ENCODE data around the gene ITPA. TPM values are rescaled to one million over a fixed set of nuclear protein-coding genes. Genes with fewer than 3 reads are reported as not detected.

ITPA gene
- total RNA-seq, 2 donors from 2014 or later: 43.9 to 48.0 TPM

- Histone ChIP-seq H3K27me3 (replicated peaks; ENCODE audit: insufficient read depth) (no peaks in the 10 kb centered on the region), H3K4me1 (replicated peaks) (no peaks in the 10 kb centered on the region), H3K27ac (no peak overlapping the region), H3K36me3 (peaks cover 23 to 28% of the 10 kb centered on the region in 2 donors), H3K4me3 (no peak overlapping the region), H3K9me3 (no peaks in the 10 kb centered on the region)
- TF ChIP-seq POLR2A (IDR thresholded peaks at IDR 0.05) (no peak), POLR2AphosphoS5 (IDR thresholded peaks at IDR 0.05) (no peak)
- TF ChIP-seq, protein P1, sequence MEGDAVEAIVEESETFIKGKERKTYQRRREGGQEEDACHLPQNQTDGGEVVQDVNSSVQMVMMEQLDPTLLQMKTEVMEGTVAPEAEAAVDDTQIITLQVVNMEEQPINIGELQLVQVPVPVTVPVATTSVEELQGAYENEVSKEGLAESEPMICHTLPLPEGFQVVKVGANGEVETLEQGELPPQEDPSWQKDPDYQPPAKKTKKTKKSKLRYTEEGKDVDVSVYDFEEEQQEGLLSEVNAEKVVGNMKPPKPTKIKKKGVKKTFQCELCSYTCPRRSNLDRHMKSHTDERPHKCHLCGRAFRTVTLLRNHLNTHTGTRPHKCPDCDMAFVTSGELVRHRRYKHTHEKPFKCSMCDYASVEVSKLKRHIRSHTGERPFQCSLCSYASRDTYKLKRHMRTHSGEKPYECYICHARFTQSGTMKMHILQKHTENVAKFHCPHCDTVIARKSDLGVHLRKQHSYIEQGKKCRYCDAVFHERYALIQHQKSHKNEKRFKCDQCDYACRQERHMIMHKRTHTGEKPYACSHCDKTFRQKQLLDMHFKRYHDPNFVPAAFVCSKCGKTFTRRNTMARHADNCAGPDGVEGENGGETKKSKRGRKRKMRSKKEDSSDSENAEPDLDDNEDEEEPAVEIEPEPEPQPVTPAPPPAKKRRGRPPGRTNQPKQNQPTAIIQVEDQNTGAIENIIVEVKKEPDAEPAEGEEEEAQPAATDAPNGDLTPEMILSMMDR (IDR thresholded peaks at IDR 0.05): no peak
- intact Hi-C loops (cut with DNase I): no loop called here
- 84% methylated on average over 4 of the region's 4 CpGs for WGBS
- DNase-seq (ENCODE audit: low spot score): no peak
Observed at GRCh38 chr20:3189561-3190131, 19.7 kb upstream of the ITPA start.

DNA sequence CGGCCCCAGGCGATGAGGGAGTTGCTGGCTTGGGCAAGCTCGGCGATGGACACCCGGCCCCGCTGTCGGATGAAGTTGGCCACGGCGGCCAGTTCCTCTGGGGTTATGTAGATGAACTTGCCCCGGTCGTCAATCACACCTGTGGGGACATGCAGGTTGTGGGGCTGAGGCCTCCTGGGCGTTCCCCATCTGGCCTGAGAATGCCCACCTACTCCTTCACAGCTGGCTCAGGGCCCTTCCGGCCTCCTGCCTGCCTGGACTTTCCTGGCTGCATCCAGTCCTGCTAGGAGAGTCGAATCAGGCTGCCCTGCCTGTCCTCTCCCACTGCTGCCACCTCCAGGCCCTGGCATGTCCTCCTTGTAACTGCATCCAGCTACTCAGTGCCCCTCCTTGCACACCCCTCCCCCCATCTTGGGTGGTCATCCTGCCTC lies 18.6 kb upstream of the ITPA start:
- peaks cover 26 to 33% of the 10 kb centered on the region in 2 donors for H3K36me3 ChIP-seq
- no peak for DNase-seq (ENCODE audit: low spot score)
- TF ChIP-seq, protein P1 (IDR thresholded peaks at IDR 0.05): no peak
- TF ChIP-seq POLR2AphosphoS5 (IDR thresholded peaks at IDR 0.05) (no peak), POLR2A (IDR thresholded peaks at IDR 0.05) (no peak)
- no peak overlapping the region for H3K27ac ChIP-seq
- no peak overlapping the region for H3K4me3 ChIP-seq
- no peaks in the 10 kb centered on the region for H3K4me1 ChIP-seq (replicated peaks)
- no peaks in the 10 kb centered on the region for H3K27me3 ChIP-seq (replicated peaks; ENCODE audit: insufficient read depth)
- intact Hi-C loops (cut with DNase I): no loop called here
- 83% methylated on average over 13 of the region's 14 CpGs for WGBS
- no peaks in the 10 kb centered on the region for H3K9me3 ChIP-seq

DNA sequence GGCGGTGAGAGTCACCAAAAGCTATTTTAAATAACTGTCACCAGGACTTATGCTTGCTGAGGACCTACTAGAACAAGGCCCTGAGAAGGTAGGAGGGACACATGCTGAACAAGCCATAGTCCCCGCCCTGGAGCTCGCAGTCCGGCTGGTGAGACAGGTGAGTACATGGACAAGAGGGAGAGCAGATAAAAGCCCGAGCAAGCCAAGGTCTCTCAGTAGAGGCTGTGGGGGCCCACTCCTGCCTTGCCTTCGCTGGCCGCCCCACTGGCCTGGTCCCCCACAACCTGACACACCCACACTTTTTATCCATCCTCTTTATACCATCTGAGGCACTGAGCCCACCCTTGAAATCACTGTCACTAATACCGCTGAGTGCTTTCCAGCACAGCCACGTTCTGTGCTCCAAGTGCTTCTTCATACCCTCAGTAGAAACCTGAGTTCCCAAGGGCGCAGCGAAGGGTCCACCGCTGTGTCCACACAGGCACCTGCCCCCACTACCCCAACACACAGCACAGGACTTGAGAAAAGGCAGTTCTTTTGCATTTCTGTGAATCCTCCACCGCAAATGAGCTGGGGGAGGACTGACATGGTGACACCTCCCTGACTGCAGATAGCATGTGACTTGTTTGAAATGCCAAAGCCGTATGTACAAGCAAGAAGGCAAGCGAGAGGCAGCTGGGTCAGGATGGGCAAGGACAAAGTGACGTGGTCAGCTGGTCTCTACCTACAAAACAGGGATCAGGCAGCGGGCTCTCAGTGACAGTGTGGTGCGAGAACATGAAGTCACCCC lies 16.9 kb upstream of the ITPA start:
- no peak overlapping the region for H3K4me3 ChIP-seq
- no peak overlapping the region for H3K27ac ChIP-seq
- DNase-seq (ENCODE audit: low spot score): no peak
- H3K27me3 ChIP-seq (replicated peaks; ENCODE audit: insufficient read depth): no peaks in the 10 kb centered on the region
- H3K36me3 ChIP-seq: peaks cover 26 to 33% of the 10 kb centered on the region in 2 donors
- no peak for TF ChIP-seq POLR2A (IDR thresholded peaks at IDR 0.05)
- H3K9me3 ChIP-seq: no peaks in the 10 kb centered on the region
- H3K4me1 ChIP-seq (replicated peaks): no peaks in the 10 kb centered on the region
- intact Hi-C loops (cut with DNase I): no loop called here
- WGBS: 91% methylated on average over 18 of the region's 18 CpGs

GRCh38 chr20:3193806-3194616 lies 15.3 kb upstream of the ITPA start:
- TF ChIP-seq, protein P1 (IDR thresholded peaks at IDR 0.05): no peak
- no peak for TF ChIP-seq POLR2AphosphoS5 (IDR thresholded peaks at IDR 0.05)
- Histone ChIP-seq H3K27ac (no peak overlapping the region), H3K9me3 (no peaks in the 10 kb centered on the region), H3K4me3 (no peak overlapping the region), H3K36me3 (peaks cover 26 to 33% of the 10 kb centered on the region in 2 donors), H3K4me1 (replicated peaks) (no peaks in the 10 kb centered on the region), H3K27me3 (replicated peaks; ENCODE audit: insufficient read depth) (no peaks in the 10 kb centered on the region)
- intact Hi-C loops (cut with DNase I): no loop called here
- DNase-seq (ENCODE audit: low spot score): no peak
- 93% methylated on average over 14 of the region's 14 CpGs for WGBS

DNA sequence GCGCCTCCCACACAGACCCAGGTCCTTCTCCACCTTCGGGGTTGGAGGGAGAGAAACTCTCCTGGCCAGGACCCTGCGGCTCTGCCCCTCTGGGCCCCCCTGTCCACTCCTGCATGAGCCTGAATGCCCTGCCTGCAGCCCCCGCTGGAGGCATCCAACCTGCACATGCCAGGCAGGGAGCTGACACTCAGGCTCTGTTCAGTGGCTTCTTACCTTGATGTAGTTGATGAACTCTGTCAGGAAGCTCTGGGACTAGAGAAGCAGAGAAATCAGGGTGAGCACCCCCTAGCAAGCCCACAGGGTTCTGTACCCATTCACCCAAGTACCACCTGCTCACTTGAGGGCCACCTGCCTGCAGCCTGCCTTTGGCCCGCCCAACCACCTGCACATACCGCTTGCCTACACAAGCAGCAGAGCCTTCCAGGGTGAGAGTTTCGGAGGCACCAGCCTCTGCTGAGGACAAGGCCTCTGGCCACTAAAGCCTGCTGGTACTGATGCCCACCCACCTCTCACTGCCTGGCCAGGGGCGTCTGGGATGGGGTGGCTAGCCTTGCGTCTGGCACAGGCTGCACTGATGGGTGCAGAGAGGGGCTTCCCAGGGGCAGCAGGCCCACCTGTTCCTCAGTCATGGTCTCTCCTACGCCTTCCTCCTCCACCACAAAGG lies 14.5 kb upstream of the ITPA start:
- no peak for TF ChIP-seq POLR2AphosphoS5 (IDR thresholded peaks at IDR 0.05)
- TF ChIP-seq, protein P1 (IDR thresholded peaks at IDR 0.05): no peak
- TF ChIP-seq POLR2A (IDR thresholded peaks at IDR 0.05): no peak
- DNase-seq (ENCODE audit: low spot score): no peak
- WGBS: 93% methylated on average over 10 of the region's 10 CpGs
- no peaks in the 10 kb centered on the region for H3K9me3 ChIP-seq
- no peaks in the 10 kb centered on the region for H3K4me1 ChIP-seq (replicated peaks)
- H3K27ac ChIP-seq: no peak overlapping the region
- H3K27me3 ChIP-seq (replicated peaks; ENCODE audit: insufficient read depth): no peaks in the 10 kb centered on the region
- H3K36me3 ChIP-seq: peaks cover 28 to 39% of the 10 kb centered on the region in 2 donors
- H3K4me3 ChIP-seq: no peak overlapping the region
- intact Hi-C loops (cut with DNase I): no loop called here
